ENCODE measurements around the gene SUPT4H1. TPM values are rescaled to one million over a fixed set of nuclear protein-coding genes. Genes with fewer than 3 reads are reported as not detected.

The SUPT4H1 gene
- total and polyA plus RNA-seq, 5 donors = 51.9 to 69.3 (median 63.2) TPM

GRCh38 chr17:58319173-58320162 lies 32.5 kb downstream of the SUPT4H1 start:
- ATAC-seq (no peak), DNase-seq (peak in 1 of 3 donors; percentile 11)
- no peaks in the 10 kb centered on the region for H3K4me1 ChIP-seq (ENCODE audit: control insufficient read depth, insufficient read depth, low read length)
- intact Hi-C loops (cut with DNase I) = loop anchor here in 2 of 4 donors (10.0 kb wide), 1 partner anchor 125 kb away; no protein-coding TSS in a partner anchor
- H3K27ac ChIP-seq (ENCODE audit: low read length) = no peak overlapping the region
- no peaks in the 10 kb centered on the region for H3K27me3 ChIP-seq (ENCODE audit: control insufficient read depth, insufficient read depth)
- WGBS = 69% methylated on average over 25 of the region's 25 CpGs
- H3K4me3 ChIP-seq (ENCODE audit: low read length) = no peak overlapping the region
- H3K9me3 ChIP-seq (ENCODE audit: control insufficient read depth, low read length) = no peaks in the 10 kb centered on the region

GRCh38 chr17:58318627-58319172 lies 33.3 kb downstream of the SUPT4H1 start:
- no peak overlapping the region for H3K27ac ChIP-seq (ENCODE audit: low read length)
- H3K9me3 ChIP-seq (ENCODE audit: control insufficient read depth, low read length) = no peaks in the 10 kb centered on the region
- intact Hi-C loops (cut with DNase I) = loop anchor here in 2 of 4 donors (10.0 kb wide), 1 partner anchor 126 kb away; no protein-coding TSS in a partner anchor
- WGBS = 78% methylated on average over 7 of the region's 7 CpGs
- no peaks in the 10 kb centered on the region for H3K27me3 ChIP-seq (ENCODE audit: control insufficient read depth, insufficient read depth)
- ATAC-seq = no peak
- H3K4me1 ChIP-seq (ENCODE audit: control insufficient read depth, insufficient read depth, low read length) = no peaks in the 10 kb centered on the region
- no peak overlapping the region for H3K4me3 ChIP-seq (ENCODE audit: low read length)
- DNase-seq = no peak

- no peak overlapping the region for H3K4me3 ChIP-seq (ENCODE audit: low read length)
- ATAC-seq = no peak
- no peaks in the 10 kb centered on the region for H3K27me3 ChIP-seq (ENCODE audit: control insufficient read depth, insufficient read depth)
- intact Hi-C loops (cut with DNase I) = loop anchor here in 2 of 4 donors (10.0 kb wide), 1 partner anchor 127 kb away; no protein-coding TSS in a partner anchor
- H3K27ac ChIP-seq (ENCODE audit: low read length) = no peak overlapping the region
- H3K9me3 ChIP-seq (ENCODE audit: control insufficient read depth, low read length) = no peaks in the 10 kb centered on the region
- no peaks in the 10 kb centered on the region for H3K4me1 ChIP-seq (ENCODE audit: control insufficient read depth, insufficient read depth, low read length)
- 93% methylated on average over 9 of the region's 9 CpGs for WGBS
- no peak for DNase-seq
Measured at GRCh38 chr17:58318065-58318481, 33.9 kb downstream of the SUPT4H1 start.

GRCh38 chr17:58317421-58318064 lies 34.5 kb downstream of the SUPT4H1 start:
- 27% methylated on average over 5 of the region's 5 CpGs for WGBS
- intact Hi-C loops (cut with DNase I) = loop anchor here in 2 of 4 donors (10.0 kb wide), 1 partner anchor 127 kb away; no protein-coding TSS in a partner anchor
- Histone ChIP-seq H3K27ac (ENCODE audit: low read length) (no peak overlapping the region), H3K4me1 (ENCODE audit: control insufficient read depth, insufficient read depth, low read length) (no peaks in the 10 kb centered on the region), H3K9me3 (ENCODE audit: control insufficient read depth, low read length) (no peaks in the 10 kb centered on the region), H3K4me3 (ENCODE audit: low read length) (no peak overlapping the region), H3K27me3 (ENCODE audit: control insufficient read depth, insufficient read depth) (no peaks in the 10 kb centered on the region)
- DNase-seq (no peak), ATAC-seq (peak in 1 of 2 donors; percentile 37)

- no peaks in the 10 kb centered on the region for H3K27me3 ChIP-seq (ENCODE audit: control insufficient read depth, insufficient read depth)
Measured at GRCh38 chr17:58316260-58316960, 35.6 kb downstream of the SUPT4H1 start.

GRCh38 chr17:58315750-58316149 lies 36.3 kb downstream of the SUPT4H1 start:
- DNase-seq = no peak
- intact Hi-C loops (cut with DNase I) = loop anchor here in 2 of 4 donors (10.0 kb wide), 1 partner anchor 129 kb away; no protein-coding TSS in a partner anchor
- WGBS = 87% methylated on average over 4 of the region's 4 CpGs
- Histone ChIP-seq H3K4me3 (ENCODE audit: low read length) (no peak overlapping the region), H3K27ac (ENCODE audit: low read length) (no peak overlapping the region), H3K27me3 (ENCODE audit: control insufficient read depth, insufficient read depth) (no peaks in the 10 kb centered on the region), H3K9me3 (ENCODE audit: control insufficient read depth, low read length) (no peaks in the 10 kb centered on the region), H3K4me1 (ENCODE audit: control insufficient read depth, insufficient read depth, low read length) (no peaks in the 10 kb centered on the region)
- no peak for ATAC-seq

More at GRCh38 chr17:58316260-58316960, 35.6 kb downstream of the SUPT4H1 start:
- peak in 1 of 3 donors; percentile 38 for DNase-seq
- intact Hi-C loops (cut with DNase I) = loop anchor here in 2 of 4 donors (10.0 kb wide), 1 partner anchor 128 kb away; no protein-coding TSS in a partner anchor
- no peak for ATAC-seq
- Histone ChIP-seq H3K4me1 (ENCODE audit: control insufficient read depth, insufficient read depth, low read length) (no peaks in the 10 kb centered on the region), H3K9me3 (ENCODE audit: control insufficient read depth, low read length) (no peaks in the 10 kb centered on the region), H3K4me3 (ENCODE audit: low read length) (no peak overlapping the region), H3K27ac (ENCODE audit: low read length) (no peak overlapping the region)
- 85% methylated on average over 8 of the region's 8 CpGs for WGBS

GRCh38 chr17:58315281-58315711 lies 36.7 kb downstream of the SUPT4H1 start:
- no peak for DNase-seq

GRCh38 chr17:58314706-58315015 lies 37.3 kb downstream of the SUPT4H1 start:
- H3K27ac ChIP-seq (ENCODE audit: low read length) = no peak overlapping the region
- intact Hi-C loops (cut with DNase I) = loop anchor here in 2 of 4 donors (10.0 kb wide), 1 partner anchor 130 kb away; no protein-coding TSS in a partner anchor
- H3K4me3 ChIP-seq (ENCODE audit: low read length) = no peak overlapping the region
- no peaks in the 10 kb centered on the region for H3K9me3 ChIP-seq (ENCODE audit: control insufficient read depth, low read length)
- no peaks in the 10 kb centered on the region for H3K27me3 ChIP-seq (ENCODE audit: control insufficient read depth, insufficient read depth)
- 91% methylated on average over 6 of the region's 6 CpGs for WGBS
- DNase-seq = no peak
- ATAC-seq = no peak
- no peaks in the 10 kb centered on the region for H3K4me1 ChIP-seq (ENCODE audit: control insufficient read depth, insufficient read depth, low read length)

More at GRCh38 chr17:58315281-58315711, 36.7 kb downstream of the SUPT4H1 start:
- H3K4me3 ChIP-seq (ENCODE audit: low read length) = no peak overlapping the region
- ATAC-seq = no peak
- no peaks in the 10 kb centered on the region for H3K4me1 ChIP-seq (ENCODE audit: control insufficient read depth, insufficient read depth, low read length)
- H3K27me3 ChIP-seq (ENCODE audit: control insufficient read depth, insufficient read depth) = no peaks in the 10 kb centered on the region
- 90% methylated on average over 6 of the region's 6 CpGs for WGBS
- no peaks in the 10 kb centered on the region for H3K9me3 ChIP-seq (ENCODE audit: control insufficient read depth, low read length)
- H3K27ac ChIP-seq (ENCODE audit: low read length) = no peak overlapping the region
- intact Hi-C loops (cut with DNase I) = loop anchor here in 2 of 4 donors (10.0 kb wide), 1 partner anchor 130 kb away; no protein-coding TSS in a partner anchor

- intact Hi-C loops (cut with DNase I) = loop anchor here in 2 of 4 donors (10.0 kb wide), 1 partner anchor 131 kb away; no protein-coding TSS in a partner anchor
- Histone ChIP-seq H3K27me3 (ENCODE audit: control insufficient read depth, insufficient read depth) (no peaks in the 10 kb centered on the region), H3K4me3 (ENCODE audit: low read length) (no peak overlapping the region), H3K27ac (ENCODE audit: low read length) (no peak overlapping the region), H3K4me1 (ENCODE audit: control insufficient read depth, insufficient read depth, low read length) (no peaks in the 10 kb centered on the region), H3K9me3 (ENCODE audit: control insufficient read depth, low read length) (no peaks in the 10 kb centered on the region)
- no peak for ATAC-seq
- no peak for DNase-seq
- WGBS = 70% methylated on average over 7 of the region's 7 CpGs
Measured at GRCh38 chr17:58313815-58314705, 37.9 kb downstream of the SUPT4H1 start.
